ENCODE data around the gene OR5H14. TPM values are rescaled to one million over a fixed set of nuclear protein-coding genes. Genes with fewer than 3 reads are reported as not detected.

Gene OR5H14
- total and polyA plus RNA-seq, 9 of the 15 experiments (the other 6 are each of a cell fraction or from before 2014, with no cell fraction given): not detected

DNA sequence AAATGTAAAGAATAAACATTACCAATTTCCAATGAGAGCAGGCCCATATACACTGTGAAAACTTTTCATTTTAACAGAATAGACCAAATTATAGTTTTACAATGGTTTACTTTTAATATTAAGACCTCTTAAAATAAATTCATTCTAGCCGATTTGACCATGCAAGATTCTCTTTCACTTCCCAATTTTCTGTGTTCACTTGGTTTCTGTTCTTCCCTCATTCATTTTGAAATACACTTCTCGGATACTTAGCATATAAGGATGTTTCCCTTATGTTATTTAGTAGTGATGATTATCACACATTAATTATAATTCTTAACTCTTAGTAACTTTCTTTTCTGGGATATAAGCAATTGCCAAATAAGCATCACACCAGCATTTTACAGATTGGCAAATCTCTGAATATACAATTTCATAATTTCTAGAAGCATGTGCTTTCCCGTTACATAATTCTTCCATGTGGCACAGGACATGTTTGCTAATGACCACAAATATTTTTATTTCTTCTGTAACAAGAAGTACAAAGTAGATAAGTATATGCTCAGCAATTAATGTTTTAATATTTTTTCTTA, 33.1 kb downstream of the OR5H14 start:
- no peaks in the 10 kb centered on the region for H3K9me1 ChIP-seq (ENCODE audit: control insufficient read depth, insufficient read depth, low read length)
- H3K4me3 ChIP-seq: no peak overlapping the region
- CTCF ChIA-PET (ENCODE audit: low intra/inter-chr PET ratio): no interaction called here
- ATAC-seq (no peak), FAIRE-seq (no peak), DNase-seq (ENCODE audit: extremely low read depth in 1 of 4, low spot score in 3 of 4) (no peak)
- no peaks in the 10 kb centered on the region for H3K36me3 ChIP-seq (ENCODE audit: control insufficient read depth, insufficient read depth, low read length)
- whole genome bisulfite sequencing (ENCODE audit: insufficient coverage, low coverage, missing lambda C conversion rate): 0% methylated on average over 3 of the region's 3 CpGs
- H3K4me1 ChIP-seq (replicated peaks in 1 of 2; ENCODE audit: control insufficient read depth in 2 of 2, insufficient read depth in 2 of 2, low read length in 2 of 2): no peaks in the 10 kb centered on the region
- no TSS peak for BruUV-seq (replicated peaks)
- POLR2A ChIA-PET: no interaction called here
- in situ Hi-C loops (cut with MboI) (no loop called here), intact Hi-C loops (cut with micrococcal nuclease) (no loop called here)
- H3K4me2 ChIP-seq (ENCODE audit: insufficient read depth, low read length): no peak overlapping the region
- no peaks in the 10 kb centered on the region for H4K20me1 ChIP-seq (replicated peaks; ENCODE audit: control insufficient read depth, insufficient read depth, low read length)
- no peak overlapping the region for H2AFZ ChIP-seq (ENCODE audit: low read depth, low read length)
- no peak overlapping the region for H3K9ac ChIP-seq (ENCODE audit: insufficient read depth in 1 of 2, low read depth in 2 of 2, low read length in 2 of 2)
- no peaks in the 10 kb centered on the region for H3K9me3 ChIP-seq (replicated peaks; ENCODE audit: control insufficient read depth, insufficient read depth, low read depth, low read length)
- H3K27me3 ChIP-seq (ENCODE audit: control insufficient read depth in 2 of 2, insufficient read depth in 2 of 2, low read length in 2 of 2): no peaks in the 10 kb centered on the region
- no peaks in the 10 kb centered on the region for H3K79me2 ChIP-seq (ENCODE audit: control insufficient read depth, insufficient read depth, low read length)
- no peak overlapping the region for H3K27ac ChIP-seq (ENCODE audit: extremely low read depth, low read depth, low read length)
- TF ChIP-seq, protein P1, sequence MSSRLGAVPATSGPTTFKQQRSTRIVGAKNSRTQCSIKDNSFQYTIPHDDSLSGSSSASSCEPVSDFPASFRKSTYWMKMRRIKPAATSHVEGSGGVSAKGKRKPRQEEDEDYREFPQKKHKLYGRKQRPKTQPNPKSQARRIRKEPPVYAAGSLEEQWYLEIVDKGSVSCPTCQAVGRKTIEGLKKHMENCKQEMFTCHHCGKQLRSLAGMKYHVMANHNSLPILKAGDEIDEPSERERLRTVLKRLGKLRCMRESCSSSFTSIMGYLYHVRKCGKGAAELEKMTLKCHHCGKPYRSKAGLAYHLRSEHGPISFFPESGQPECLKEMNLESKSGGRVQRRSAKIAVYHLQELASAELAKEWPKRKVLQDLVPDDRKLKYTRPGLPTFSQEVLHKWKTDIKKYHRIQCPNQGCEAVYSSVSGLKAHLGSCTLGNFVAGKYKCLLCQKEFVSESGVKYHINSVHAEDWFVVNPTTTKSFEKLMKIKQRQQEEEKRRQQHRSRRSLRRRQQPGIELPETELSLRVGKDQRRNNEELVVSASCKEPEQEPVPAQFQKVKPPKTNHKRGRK (tag; IDR thresholded peaks at IDR 0.05): no peak
- TF ChIP-seq CSDE1 (IDR thresholded peaks at IDR 0.05): no peak
- TF ChIP-seq ERF (CRISPR knock-in tag; IDR thresholded peaks at IDR 0.05): no peak
- TF ChIP-seq MBD2 (IDR thresholded peaks at IDR 0.05; ENCODE audit: borderline replicate concordance, low read depth): no peak
- TF ChIP-seq, protein P2, sequence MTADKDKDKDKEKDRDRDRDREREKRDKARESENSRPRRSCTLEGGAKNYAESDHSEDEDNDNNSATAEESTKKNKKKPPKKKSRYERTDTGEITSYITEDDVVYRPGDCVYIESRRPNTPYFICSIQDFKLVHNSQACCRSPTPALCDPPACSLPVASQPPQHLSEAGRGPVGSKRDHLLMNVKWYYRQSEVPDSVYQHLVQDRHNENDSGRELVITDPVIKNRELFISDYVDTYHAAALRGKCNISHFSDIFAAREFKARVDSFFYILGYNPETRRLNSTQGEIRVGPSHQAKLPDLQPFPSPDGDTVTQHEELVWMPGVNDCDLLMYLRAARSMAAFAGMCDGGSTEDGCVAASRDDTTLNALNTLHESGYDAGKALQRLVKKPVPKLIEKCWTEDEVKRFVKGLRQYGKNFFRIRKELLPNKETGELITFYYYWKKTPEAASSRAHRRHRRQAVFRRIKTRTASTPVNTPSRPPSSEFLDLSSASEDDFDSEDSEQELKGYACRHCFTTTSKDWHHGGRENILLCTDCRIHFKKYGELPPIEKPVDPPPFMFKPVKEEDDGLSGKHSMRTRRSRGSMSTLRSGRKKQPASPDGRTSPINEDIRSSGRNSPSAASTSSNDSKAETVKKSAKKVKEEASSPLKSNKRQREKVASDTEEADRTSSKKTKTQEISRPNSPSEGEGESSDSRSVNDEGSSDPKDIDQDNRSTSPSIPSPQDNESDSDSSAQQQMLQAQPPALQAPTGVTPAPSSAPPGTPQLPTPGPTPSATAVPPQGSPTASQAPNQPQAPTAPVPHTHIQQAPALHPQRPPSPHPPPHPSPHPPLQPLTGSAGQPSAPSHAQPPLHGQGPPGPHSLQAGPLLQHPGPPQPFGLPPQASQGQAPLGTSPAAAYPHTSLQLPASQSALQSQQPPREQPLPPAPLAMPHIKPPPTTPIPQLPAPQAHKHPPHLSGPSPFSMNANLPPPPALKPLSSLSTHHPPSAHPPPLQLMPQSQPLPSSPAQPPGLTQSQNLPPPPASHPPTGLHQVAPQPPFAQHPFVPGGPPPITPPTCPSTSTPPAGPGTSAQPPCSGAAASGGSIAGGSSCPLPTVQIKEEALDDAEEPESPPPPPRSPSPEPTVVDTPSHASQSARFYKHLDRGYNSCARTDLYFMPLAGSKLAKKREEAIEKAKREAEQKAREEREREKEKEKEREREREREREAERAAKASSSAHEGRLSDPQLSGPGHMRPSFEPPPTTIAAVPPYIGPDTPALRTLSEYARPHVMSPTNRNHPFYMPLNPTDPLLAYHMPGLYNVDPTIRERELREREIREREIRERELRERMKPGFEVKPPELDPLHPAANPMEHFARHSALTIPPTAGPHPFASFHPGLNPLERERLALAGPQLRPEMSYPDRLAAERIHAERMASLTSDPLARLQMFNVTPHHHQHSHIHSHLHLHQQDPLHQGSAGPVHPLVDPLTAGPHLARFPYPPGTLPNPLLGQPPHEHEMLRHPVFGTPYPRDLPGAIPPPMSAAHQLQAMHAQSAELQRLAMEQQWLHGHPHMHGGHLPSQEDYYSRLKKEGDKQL (CRISPR knock-in tag; IDR thresholded peaks at IDR 0.05; ENCODE audit: borderline replicate concordance): no peak
- TF ChIP-seq CREBBP (IDR thresholded peaks at IDR 0.05; ENCODE audit: low read depth, low read length): no peak
- TF ChIP-seq, protein P3, sequence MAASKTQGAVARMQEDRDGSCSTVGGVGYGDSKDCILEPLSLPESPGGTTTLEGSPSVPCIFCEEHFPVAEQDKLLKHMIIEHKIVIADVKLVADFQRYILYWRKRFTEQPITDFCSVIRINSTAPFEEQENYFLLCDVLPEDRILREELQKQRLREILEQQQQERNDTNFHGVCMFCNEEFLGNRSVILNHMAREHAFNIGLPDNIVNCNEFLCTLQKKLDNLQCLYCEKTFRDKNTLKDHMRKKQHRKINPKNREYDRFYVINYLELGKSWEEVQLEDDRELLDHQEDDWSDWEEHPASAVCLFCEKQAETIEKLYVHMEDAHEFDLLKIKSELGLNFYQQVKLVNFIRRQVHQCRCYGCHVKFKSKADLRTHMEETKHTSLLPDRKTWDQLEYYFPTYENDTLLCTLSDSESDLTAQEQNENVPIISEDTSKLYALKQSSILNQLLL (CRISPR knock-in tag; IDR thresholded peaks at IDR 0.05; ENCODE audit: borderline replicate concordance): no peak
- no peak for TF ChIP-seq ZNF408 (CRISPR knock-in tag; IDR thresholded peaks at IDR 0.05; ENCODE audit: low read depth)
- TF ChIP-seq, protein P4, sequence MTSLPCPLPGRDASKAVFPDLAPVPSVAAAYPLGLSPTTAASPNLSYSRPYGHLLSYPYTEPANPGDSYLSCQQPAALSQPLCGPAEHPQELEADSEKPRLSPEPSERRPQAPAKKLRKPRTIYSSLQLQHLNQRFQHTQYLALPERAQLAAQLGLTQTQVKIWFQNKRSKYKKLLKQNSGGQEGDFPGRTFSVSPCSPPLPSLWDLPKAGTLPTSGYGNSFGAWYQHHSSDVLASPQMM (CRISPR knock-in tag; IDR thresholded peaks at IDR 0.05): no peak
- TF ChIP-seq ZNF146 (CRISPR knock-in tag; IDR thresholded peaks at IDR 0.05; ENCODE audit: unreplicated experiment): no peak
- no peak for TF ChIP-seq HNRNPL (IDR thresholded peaks at IDR 0.05; ENCODE audit: low read depth, low read length)
- no peak for TF ChIP-seq MTA2 (IDR thresholded peaks at IDR 0.05; ENCODE audit: low read depth)
- TF ChIP-seq FIP1L1 (IDR thresholded peaks at IDR 0.05; ENCODE audit: low read depth, low read length, poor library complexity, severe bottlenecking): no peak
- TF ChIP-seq ZFX (CRISPR knock-in tag; IDR thresholded peaks at IDR 0.05): no peak
- no peak for TF ChIP-seq ZNF79 (CRISPR knock-in tag; IDR thresholded peaks at IDR 0.05; ENCODE audit: low read depth)
